KG1 (cell line): ENCODE results near the gene UGT1A8.
"Not testable (repeated sequence)": the region's sequence is repeated elsewhere in the genome, so short reads cannot be mapped to it uniquely, and the experiment has no call there.

ENCODE experiments used
- DNase-seq: peaks from one replicate; lab custom pipeline; 2025; lab: John Stamatoyannopoulos, UW

The UGT1A8 gene

DNA sequence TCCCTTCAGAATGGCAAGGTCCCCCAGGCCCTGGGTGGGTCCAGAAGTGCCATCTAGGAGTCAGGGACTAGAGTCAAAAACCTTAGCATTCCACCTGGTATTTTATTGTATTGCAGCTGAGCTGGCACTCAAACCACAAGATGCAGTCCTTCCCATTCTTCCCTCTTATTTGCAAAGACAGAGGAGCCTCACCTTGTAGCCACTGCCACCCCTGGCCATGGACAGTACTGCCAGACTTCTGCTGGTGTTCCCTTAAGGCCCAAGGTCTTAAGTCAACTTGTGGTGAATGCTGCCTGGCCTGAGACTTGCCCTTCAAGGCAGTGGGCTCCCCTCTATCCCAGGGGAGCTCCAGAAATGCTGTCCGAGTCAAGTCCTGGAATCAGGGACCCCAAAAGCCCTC lies 25.7 kb downstream of the UGT1A8 start:
- no peak for DNase-seq

DNA sequence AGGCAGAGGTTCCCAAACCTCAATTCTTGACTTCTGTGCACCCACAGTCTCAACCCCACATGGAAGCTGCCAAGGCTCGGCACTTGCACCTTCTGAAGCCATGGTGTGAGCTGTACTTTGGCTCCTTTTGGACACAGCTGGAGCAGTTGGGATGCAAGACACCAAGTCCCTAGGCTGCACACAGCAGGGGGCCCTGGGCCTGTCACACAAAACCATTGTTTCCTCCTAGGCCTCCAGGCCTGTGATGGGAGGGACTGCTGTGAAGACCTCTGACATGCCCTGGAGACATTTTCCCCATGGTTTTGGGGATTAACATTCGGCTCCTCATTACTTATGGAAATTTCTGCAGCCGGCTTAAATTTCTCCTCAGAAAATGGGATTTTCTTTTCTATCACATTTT lies 28.6 kb downstream of the UGT1A8 start:
- not testable (repeated sequence) for DNase-seq

DNA sequence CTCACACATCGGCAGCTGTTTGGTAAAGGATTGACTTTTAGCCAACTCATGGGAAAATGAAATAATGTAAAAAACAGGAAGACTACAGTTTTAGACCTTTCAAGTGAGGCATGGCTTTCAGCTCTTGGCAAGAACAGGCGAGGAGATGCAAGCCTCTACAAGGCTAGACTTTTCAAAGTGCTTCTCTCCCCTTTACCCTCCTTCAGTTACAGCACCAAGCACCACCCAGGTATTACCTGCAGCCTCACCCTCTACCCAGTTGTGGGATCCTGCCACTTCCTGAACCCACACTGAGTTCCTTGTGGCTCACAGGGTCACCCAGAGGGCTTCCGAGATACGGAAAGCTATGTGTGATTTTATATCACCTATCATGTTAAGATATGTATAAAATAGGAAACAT lies 33.5 kb downstream of the UGT1A8 start:
- no peak for DNase-seq

DNA sequence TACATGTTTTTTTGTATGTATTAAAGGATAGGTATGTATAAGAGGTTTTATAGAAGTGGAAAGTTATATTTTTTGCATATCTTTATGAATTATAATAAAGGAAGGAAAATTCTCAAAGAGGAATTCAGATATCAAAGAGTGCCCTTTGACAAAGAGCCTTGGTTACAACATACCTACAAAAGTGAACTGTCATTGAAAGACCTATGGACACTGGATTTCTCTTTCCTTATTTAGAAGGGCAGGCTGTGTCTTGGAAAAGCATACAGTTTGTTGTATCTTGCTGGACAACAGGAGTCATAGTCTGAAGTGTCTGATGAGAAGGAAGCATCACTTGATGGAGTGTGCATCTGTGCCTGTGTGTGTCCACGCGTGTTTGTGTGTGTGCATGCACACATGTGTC lies 34.0 kb downstream of the UGT1A8 start:
- no peak for DNase-seq

DNA sequence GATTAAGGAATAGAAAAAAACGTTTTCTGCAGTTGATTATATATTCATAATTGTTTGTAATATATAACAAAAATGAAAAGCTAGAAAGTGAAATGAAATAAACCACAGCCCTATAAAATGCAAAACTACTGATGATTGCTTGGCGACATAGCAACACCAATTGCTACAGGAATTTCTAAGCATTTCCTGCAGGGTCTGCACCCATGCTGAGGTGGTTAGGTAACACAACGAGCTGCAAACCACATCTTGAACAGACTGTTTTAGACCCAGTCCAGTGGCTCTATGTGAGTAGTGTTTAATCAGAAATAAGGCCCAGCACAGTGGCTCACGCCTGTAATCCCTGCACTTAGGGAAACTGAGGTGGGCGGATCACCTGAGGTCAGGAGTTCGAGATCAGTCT lies 37.1 kb downstream of the UGT1A8 start:
- no peak for DNase-seq

DNA sequence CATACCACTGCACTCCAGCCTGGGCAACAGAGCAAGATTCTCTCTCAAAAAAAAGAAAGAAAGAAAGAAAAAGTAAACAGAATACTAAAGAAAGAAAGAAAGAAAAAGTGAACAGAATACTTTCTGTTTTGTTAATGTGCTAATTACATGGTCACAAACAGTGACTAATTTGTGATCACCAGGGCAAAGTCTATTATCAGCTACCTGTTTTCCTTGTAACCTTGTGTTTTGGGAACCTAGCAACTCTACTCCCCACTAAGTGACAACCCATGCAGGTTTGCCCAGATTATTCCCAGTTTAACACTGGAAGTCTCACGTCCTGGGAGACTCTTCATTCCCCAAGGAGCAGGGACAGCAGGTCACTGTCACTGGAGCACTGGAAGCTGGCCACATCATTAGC lies 37.6 kb downstream of the UGT1A8 start:
- no peak for DNase-seq

DNA sequence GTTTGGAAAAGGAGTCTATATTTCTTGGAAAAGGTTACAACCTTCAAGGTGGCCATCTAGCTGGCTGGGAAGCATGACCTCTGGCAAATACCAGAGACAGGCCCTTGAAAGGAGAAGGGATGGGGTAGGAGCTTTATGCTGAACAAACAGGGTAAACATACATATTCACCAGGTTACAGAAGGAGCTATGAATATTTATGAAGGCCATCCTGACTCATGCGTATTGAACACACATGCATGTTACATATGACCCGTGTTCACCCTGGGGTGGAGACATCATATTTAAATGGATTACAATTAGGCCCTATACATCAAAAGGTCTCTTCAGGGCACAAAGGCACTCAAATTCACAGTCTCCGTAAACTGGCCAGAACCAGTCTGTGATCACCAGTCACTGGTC lies 38.5 kb downstream of the UGT1A8 start:
- not testable (repeated sequence) for DNase-seq

DNA sequence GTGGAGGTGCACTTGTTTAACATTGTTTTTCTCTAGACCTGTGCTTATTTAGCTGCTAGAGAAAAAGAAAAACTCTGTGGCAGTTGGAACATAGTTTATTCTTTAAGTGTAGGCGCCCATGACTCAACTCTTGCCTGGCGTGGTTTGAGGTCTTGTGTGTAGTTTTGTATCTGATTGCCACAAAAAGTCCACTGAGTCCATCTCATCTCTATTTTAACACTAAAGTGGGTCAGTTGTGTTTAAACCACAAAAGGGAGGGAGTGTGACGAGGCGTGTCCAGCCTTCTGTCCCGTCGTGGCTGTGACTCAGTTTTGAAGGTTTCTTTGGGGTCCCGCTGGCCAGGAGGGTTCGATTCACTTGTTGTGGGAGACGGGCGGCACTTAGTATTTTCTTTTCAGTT lies 39.0 kb downstream of the UGT1A8 start:
- no peak for DNase-seq

DNA sequence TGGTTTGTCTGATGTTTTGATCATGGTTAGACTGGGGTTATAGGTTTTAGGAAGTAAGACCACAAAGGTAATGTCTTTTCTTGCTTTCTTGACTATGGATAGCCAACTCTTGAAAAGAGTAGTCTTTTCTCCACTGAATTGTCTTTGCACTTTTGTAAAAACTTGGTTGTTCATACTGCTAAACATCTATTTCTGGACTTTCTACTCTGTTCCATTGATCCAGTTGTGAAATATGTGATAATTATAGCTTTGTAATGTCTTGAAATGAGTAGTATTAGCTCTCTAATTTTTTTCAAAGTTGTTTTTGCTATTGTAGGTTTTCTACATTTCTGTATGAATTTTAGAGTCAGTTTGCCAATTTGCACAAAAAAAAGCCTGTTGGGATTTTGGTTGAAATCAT lies 41.2 kb downstream of the UGT1A8 start:
- DNase-seq, result no peak

DNA sequence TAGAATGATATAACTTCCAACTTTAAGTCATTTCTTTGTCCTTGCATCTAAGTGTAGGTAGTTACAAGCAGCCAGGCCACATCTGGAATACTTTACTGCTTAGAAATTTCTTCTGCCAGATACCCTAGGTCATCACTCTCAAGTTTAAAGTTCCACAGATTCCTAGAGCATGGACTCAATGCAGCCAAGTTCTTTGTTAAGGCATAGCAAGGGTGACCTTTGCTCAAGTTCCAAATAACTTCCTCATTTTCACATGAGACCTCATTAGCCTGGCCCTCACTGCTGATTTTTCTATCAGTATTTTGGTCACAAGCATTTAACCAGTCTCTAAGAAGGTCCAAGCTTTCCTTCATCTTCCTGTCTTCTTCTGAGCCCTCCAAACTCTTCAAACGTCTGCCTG lies 46.5 kb downstream of the UGT1A8 start:
- DNase-seq, result no peak

DNA sequence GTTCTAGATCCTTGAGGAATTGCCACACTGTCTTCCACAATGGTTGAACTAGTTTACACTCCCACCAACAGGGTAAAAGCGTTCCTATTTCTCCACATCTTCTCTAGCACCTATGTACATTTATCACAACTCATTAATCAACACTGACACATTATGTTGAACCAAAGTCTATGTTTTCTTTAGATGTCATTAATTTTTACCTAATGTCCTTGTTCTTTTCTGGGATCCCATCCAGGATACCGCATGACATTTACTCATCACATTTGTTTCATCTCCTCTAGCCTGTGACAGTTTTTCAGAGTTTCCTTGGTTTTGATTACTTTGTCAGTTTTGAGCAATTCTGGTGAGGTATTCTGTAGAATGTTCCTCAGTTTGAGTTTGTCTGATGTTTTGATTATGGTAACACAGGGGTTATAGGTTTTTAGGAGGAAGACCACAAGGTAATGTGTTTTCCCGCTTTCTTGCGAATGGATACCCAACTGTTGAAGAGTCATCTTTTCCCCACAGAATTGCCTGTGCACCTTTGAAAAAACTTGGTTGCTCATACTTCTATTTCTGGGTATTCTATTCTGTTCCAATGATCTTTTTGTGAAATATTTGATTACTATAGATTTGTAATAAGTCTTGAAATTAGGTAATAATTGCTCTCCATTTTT lies 51.3 kb downstream of the UGT1A8 start:
- DNase-seq, result no peak

DNA sequence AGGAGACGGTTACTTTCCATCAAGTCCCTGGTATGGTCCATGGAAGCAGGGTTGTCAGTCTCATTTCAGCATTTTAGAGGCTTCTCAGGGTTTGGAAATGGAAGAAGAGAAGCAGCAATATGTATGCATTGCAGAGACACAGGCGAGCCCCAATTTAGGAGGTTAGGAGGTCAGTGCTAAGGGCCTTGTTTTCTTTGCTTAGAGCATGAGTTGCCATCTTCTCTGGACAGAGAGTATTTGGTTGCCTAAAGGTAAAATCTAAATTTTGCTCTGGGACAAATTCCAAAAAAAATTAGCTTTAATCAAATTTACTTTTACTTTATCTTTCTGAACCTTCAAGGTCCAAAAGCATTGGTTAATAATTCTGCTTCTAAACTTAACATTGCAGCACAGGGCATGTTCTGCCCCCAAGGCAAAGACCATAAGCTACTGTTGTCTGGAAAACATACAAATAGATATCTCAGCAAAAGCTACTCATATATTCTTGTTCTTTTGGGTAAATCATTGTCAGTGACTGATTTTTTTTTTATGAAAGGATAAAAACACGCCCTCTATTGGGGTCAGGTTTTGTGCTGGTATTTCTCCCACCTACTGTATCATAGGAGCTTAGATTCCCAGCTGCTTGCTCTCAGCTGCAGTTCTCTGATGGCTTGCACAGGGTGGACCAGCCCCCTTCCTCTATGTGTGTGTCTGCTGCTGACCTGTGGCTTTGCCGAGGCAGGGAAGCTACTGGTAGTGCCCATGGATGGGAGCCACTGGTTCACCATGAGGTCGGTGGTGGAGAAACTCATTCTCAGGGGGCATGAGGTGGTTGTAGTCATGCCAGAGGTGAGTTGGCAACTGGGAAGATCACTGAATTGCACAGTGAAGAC lies 54.1 kb downstream of the UGT1A8 start, which contains the start of gene UGT1A9:
Gene UGT1A9, plus strand, starts transcription at position 609 of the 872 bp plus-strand sequence. Its CDS starts 37 bp downstream, at position 646.
- no peak for DNase-seq

DNA sequence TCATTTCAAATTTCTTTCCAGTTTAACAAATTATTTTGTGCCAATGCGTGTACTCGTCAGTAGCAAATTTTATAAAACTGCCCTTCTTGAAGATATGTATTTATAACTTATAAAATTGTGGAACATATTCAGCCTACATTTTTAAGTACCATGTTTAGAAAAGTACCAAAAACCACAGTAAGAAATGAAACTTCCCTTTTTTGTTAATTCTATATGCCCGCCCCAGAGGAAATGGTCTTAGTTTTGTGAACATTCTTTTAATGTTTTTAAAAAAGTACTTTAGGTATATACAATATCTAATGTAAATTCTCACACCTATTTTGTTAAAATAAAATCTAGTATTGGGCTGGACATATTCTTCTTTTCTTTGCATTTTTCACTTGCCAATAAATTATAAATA lies 55.5 kb downstream of the UGT1A8 start:
- DNase-seq, result peak; percentile 27

DNA sequence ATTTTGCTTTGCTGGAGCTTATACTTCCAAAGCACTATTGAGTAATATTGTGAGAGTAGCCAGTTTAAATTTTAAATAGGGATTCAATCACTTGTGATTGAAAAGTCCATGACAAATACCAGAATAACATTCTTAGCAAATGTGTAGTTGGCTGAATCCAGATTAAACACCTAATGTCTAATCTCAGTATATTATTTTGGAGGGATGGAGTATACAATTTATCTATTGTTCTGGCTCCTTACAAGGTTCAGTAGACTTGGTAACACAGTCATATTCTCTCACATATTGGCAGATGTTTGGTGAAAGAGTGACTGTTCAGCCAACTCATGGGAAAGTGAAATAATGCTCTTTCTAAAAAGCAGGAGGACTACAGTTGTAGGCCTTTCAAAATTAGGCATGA lies 56.5 kb downstream of the UGT1A8 start:
- no peak for DNase-seq

DNA sequence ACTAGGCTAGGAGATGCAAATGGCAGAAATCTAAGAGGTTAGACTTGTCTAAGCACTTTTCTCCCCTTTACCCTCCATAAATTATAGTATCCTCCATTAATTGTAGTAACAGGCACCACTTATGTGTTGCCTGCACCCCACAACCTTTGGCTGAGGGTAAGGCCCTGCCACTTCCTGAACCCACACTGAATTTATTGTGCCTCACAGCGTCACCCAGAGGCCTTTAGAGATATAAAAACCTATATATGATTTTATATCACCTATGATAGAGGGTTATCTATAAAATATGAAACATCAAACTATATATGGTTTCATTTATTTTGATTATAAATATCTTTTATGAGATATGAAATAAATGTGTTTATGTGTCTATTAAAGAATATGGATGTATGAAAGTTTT lies 56.9 kb downstream of the UGT1A8 start:
- no peak for DNase-seq

DNA sequence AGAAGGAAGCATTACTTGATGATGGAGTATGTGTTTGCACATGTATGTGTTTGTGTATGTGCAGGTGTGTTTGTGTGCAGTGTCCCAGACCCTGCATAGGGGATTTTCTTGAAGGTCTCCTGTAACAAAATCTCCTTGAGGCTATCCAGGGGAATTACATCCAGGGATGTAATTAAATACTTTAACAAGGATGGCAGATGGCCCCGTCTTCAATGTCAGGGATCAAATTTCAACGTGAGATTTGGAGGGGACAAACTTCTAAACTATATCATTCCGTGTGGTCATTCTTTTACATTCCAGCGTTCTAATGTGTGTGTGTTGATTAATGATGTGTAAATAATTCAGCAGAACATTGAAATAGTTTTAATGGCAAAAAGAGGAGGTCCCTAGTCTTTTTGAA lies 57.6 kb downstream of the UGT1A8 start:
- DNase-seq, result no peak

DNA sequence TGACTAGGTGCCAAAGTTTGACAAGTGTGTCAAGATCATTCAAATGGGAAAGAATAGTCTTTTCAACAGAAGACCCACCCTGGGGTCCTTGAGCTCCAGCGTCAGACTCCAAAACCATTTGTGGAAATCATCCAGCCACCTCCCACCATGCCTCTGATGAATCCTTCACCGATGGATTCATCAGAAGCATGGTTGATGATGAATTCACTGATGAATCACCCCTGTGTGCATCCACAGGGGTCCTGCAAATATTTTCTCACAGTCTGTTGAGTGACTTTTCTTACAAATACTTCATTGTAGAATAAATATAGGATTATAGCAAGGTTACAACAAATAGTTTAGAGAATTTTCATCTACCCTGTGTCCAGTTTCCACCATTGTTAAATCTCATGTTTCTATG lies 58.6 kb downstream of the UGT1A8 start:
- DNase-seq, result no peak

DNA sequence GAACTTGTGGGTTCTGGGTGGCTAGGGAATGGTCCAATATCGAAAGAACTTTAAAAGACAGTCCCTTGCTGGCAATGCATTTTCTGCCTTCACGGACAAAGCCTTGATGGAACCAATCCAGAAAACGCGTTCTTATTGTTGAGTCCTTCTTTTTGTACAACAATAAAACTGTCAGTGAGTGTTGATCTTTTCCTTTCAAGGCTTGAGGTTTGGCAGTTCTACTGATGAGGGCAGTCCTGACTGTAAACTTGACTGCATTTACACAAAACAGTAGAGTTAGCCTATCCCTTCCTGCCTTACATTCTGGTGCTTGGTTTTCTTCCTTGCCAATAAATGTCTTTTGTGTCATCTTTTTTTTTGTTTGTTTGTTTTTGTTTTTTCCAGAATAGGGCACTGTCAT lies 61.8 kb downstream of the UGT1A8 start:
- DNase-seq, result no peak

DNA sequence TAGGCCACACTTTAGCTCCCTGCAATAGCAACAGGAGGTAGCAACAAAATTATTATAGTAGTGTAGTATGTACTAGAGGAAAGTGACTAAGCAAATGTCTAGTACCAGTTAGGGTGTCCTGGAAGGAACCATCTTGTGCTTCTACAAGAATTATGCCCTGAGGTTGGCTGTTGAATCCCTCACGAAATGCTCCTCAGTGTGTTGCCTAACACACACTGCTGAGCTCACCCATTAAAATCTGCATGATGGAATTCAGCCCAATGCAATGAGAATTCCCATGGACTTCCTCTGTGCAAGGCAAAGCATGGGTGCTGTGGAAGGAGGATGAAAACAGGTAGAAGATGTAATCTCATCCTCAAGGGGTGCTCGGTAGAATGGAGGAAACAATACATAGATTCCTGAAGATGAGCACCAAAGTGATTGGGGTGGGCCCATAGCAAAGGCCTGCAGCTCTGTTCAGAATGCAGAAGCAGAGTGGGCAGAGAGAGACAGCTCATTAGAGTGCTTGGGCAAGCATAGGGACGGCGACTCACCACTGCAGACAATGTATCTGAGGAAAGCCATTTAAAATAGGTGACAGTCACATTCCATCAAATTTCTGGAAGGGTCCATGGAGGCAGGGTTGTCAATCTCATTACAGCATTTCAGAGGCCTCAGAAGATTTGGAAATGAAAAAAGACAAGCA lies 63.1 kb downstream of the UGT1A8 start:
- DNase-seq, result no peak

DNA sequence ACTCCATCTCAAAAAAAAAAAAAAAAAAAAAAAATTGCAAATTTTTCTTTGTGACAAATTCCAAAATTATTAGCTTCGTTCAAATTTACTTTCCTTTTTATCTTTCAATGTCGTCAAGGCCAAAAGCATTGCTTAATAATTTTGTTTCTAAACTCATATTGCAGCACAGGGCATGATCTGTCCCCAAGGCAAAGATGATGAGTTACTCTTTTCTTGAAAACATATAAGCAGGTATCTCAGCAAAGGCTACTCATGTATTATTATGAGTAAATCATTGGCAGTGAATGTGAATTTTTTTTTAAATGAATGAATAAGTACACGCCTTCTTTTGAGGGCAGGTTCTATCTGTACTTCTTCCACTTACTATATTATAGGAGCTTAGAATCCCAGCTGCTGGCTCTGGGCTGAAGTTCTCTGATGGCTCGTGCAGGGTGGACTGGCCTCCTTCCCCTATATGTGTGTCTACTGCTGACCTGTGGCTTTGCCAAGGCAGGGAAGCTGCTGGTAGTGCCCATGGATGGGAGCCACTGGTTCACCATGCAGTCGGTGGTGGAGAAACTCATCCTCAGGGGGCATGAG lies 64.2 kb downstream of the UGT1A8 start, which contains the start of gene UGT1A7:
Gene UGT1A7, plus strand, starts transcription at position 381 of the 579 bp plus-strand sequence. Its CDS starts 37 bp downstream, at position 418.
- no peak for DNase-seq

DNA sequence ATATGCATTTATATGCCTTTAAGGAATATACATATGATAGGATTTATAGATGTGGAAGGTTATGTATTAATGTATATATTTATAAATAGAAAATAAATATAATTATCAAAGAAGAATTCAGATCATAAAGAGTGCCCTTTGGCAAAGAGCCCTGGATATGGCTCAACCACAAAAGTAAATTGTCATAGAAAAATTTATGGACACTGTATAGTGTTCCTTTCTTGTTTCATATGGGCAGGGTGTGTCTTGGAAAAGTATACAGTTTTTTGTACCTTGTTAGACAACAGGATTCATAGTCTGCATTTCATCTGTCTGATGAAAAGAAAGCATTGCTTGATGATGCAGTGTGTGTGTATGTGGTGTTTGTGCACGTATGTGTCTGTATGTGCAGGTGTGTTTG lies 67.2 kb downstream of the UGT1A8 start:
- no peak for DNase-seq

DNA sequence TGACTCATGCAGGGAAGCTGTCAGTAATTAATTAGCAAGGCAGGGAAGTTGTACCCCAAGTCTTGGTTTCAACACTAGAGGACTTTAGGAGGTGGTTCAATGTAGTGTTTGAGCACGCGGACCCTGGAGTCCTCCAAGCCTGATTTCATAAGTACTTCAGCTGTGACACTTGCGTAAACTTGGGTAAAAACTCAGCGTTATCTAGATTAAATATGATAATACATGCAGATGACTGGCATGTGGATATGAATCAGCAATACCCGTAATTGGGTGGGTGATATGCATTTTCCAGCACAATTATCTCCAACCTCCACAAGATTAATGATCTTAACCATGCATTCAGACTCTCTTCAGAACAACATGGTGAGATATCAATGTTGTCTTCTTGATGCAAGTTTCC lies 69.5 kb downstream of the UGT1A8 start:
- no peak for DNase-seq
